T-helper 9 cell (primary cell): ENCODE data around the gene KRT26.

ENCODE experiments used
- DNase-seq: peaks from one replicate; pipeline ENCODE4 v3.0.0-alpha.2; 2020

The KRT26 gene

GRCh38 chr17:40724656-40725055 lies 47.3 kb downstream of the KRT26 start:
- DNase-seq, result no peak

- DNase-seq, result no peak
Measured at GRCh38 chr17:40722241-40722640, 49.8 kb downstream of the KRT26 start.

GRCh38 chr17:40720899-40721298 lies 51.1 kb downstream of the KRT26 start:
- DNase-seq, result no peak

GRCh38 chr17:40718930-40719329 lies 53.1 kb downstream of the KRT26 start:
- DNase-seq, result no peak

- no peak for DNase-seq
Measured at GRCh38 chr17:40717776-40718175, 54.2 kb downstream of the KRT26 start.
